Muscle layer of duodenum (tissue), 2 donors: ENCODE results near the gene FADS1.

ENCODE experiments used
- H3K27ac ChIP-seq: one replicate; pipeline ENCODE4 v1.7.0; 2013; ENCODE audit warnings: mild to moderate bottlenecking, low read length
- H3K27me3 ChIP-seq: one replicate; pipeline ENCODE4 v1.7.0; 2013; ENCODE audit warnings: low read depth, mild to moderate bottlenecking, control low read depth, low read length
- H3K36me3 ChIP-seq, 2 donors: one replicate each; pipeline ENCODE4 v1.7.0; 2013; ENCODE audit warnings: low read length in 2 of 2, control low read depth in 1 of 2, mild to moderate bottlenecking in 1 of 2; ENCODE audit not compliant: insufficient read depth in 2 of 2, control insufficient read depth in 1 of 2
- H3K4me1 ChIP-seq, 2 donors: one replicate each; pipeline ENCODE4 v1.7.0; 2013; ENCODE audit warnings: low read length in 2 of 2, mild to moderate bottlenecking in 2 of 2, control low read depth in 1 of 2, moderate library complexity in 1 of 2; ENCODE audit not compliant: insufficient read depth in 2 of 2, control insufficient read depth in 1 of 2
- H3K4me3 ChIP-seq, 2 donors: one replicate each; pipeline ENCODE4 v1.7.0; 2013; ENCODE audit warnings: low read length in 2 of 2, low read depth in 1 of 2, mild to moderate bottlenecking in 1 of 2
- H3K9me3 ChIP-seq, 2 donors: one replicate each; pipeline ENCODE4 v1.7.0; 2013; ENCODE audit warnings: low read length in 2 of 2, control low read depth in 1 of 2, mild to moderate bottlenecking in 1 of 2; ENCODE audit not compliant: control insufficient read depth in 1 of 2
- donor health status: healthy.

FADS1 gene

GRCh38 chr11:61854206-61854895, 37.5 kb upstream of the FADS1 start:
- Histone ChIP-seq H3K9me3 (no peaks in the 10 kb centered on the region), H3K4me3 (no peak overlapping the region), H3K36me3 (peaks cover 6 to 8% of the 10 kb centered on the region in 2 donors), H3K27ac (no peak overlapping the region), H3K27me3 (no peaks in the 10 kb centered on the region), H3K4me1 (no peaks in the 10 kb centered on the region)

DNA sequence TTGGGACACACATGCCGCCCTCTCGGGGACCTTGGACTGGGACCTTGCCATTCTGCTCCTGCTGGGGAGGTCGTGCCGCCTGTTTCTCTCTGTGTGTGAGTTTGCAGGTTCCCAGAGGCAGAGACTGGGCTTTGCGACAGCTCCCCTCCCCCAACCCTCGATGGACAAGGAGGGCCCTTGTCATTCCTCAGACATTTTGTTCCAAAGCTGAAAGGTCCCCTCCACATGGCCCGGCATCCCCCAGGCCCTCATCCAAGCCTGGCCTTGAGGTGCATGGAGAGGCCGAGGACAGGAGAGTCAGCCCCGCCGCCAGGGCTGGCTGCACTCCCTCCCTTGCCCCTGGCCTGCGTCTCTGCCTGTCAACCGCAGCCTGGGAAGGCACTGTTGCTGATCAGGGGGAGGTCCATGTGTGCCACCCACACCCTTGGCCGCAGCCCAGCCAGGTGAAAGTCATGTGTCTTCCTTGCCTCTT, 36.9 kb upstream of the FADS1 start:
- Histone ChIP-seq H3K4me3 (no peak overlapping the region), H3K9me3 (no peaks in the 10 kb centered on the region), H3K27ac (no peak overlapping the region), H3K27me3 (no peaks in the 10 kb centered on the region), H3K4me1 (no peaks in the 10 kb centered on the region), H3K36me3 (peaks cover 6 to 8% of the 10 kb centered on the region in 2 donors)

DNA sequence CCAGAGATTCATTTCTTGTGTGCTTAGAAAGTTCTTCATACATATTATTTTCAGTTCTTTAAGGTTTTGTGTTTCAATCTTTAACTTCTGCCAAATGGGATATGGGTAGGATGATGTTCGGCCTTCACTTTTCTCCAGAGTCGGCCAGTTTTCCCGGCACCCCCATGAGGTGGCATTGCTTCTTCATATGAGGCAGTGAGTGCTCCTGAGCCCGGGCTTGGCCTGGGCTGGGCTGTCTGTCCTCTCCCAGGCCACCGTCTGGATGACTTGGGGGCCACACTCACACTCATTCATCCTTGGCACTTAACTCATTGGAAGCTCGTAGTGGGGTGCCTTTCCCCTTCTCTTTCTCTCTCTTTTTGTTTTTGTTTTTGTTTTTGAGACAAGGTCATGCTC, 35.1 kb upstream of the FADS1 start:
- H3K36me3 ChIP-seq: peaks cover 13 to 15% of the 10 kb centered on the region in 2 donors
- no peak overlapping the region for H3K27ac ChIP-seq
- H3K4me1 ChIP-seq: no peaks in the 10 kb centered on the region
- H3K27me3 ChIP-seq: no peaks in the 10 kb centered on the region
- H3K4me3 ChIP-seq: no peak overlapping the region
- H3K9me3 ChIP-seq: no peaks in the 10 kb centered on the region

GRCh38 chr11:61851113-61851899, 34.5 kb upstream of the FADS1 start:
- Histone ChIP-seq H3K27me3 (no peaks in the 10 kb centered on the region), H3K27ac (no peak overlapping the region), H3K36me3 (peaks cover 13 to 15% of the 10 kb centered on the region in 2 donors), H3K9me3 (no peaks in the 10 kb centered on the region), H3K4me1 (no peaks in the 10 kb centered on the region), H3K4me3 (no peak overlapping the region)

- Histone ChIP-seq H3K4me1 (no peaks in the 10 kb centered on the region), H3K27me3 (no peaks in the 10 kb centered on the region), H3K9me3 (no peaks in the 10 kb centered on the region), H3K27ac (no peak overlapping the region), H3K4me3 (no peak overlapping the region), H3K36me3 (peaks cover 13 to 15% of the 10 kb centered on the region in 2 donors)
Observed at GRCh38 chr11:61850687-61851086, 33.9 kb upstream of the FADS1 start.

DNA sequence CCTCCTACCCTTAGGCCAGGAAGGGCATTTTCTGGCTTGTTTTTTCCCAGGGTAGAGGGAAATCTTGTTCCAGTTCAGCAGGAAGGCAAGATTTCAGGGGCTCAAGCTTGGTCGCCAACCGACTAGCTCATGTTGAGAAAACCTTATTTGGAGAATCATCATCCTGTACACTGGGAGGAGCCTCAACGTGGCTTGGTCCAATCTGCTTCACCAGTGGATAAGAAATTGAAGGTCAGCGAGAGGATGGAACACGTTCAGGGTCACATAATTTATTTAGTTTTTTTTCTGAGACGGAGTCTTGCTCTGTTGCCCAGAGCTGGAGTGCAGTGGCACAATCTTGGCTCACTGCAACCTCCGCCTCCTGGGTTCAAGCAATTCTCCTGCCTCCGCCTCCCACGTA, 31.8 kb upstream of the FADS1 start:
- no peak overlapping the region for H3K27ac ChIP-seq

DNA sequence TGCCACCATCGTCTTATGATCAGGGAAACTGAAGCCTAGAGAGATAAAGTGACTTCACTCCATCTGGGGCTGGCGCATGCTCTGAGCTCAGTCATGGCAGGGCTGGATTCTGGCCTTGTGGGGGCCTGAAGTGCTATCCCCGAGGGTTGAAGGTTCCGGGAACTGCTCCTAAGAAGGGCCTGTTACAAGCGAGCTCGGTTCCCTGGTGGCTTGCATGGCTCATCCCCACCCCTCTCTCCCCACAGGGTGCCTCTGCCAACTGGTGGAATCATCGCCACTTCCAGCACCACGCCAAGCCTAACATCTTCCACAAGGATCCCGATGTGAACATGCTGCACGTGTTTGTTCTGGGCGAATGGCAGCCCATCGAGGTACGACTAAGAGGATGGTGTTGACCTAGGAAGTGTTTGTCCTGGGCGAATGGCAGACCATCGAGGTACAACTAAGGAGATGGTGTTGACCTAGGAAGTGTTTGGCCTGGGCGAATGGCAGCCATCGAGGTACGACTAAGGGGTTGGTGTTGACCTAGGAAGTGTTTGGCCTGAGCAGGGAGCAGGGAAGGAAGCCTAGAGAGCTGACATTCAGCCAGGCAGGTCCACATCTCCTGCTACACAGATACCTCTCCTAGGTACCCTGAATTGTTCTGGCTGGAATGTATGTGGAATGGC, 31.2 kb upstream of the FADS1 start:
- no peak overlapping the region for H3K27ac ChIP-seq
- peaks cover 7 to 13% of the 10 kb centered on the region in 2 donors for H3K36me3 ChIP-seq
- no peaks in the 10 kb centered on the region for H3K4me1 ChIP-seq
- H3K4me3 ChIP-seq: no peak overlapping the region
- H3K27me3 ChIP-seq: no peaks in the 10 kb centered on the region
- no peaks in the 10 kb centered on the region for H3K9me3 ChIP-seq

More for the DNA sequence above, 31.8 kb upstream of the FADS1 start:
- Histone ChIP-seq H3K4me1 (no peaks in the 10 kb centered on the region), H3K36me3 (peaks cover 9 to 13% of the 10 kb centered on the region in 2 donors), H3K27me3 (no peaks in the 10 kb centered on the region), H3K4me3 (no peak overlapping the region), H3K9me3 (no peaks in the 10 kb centered on the region)

DNA sequence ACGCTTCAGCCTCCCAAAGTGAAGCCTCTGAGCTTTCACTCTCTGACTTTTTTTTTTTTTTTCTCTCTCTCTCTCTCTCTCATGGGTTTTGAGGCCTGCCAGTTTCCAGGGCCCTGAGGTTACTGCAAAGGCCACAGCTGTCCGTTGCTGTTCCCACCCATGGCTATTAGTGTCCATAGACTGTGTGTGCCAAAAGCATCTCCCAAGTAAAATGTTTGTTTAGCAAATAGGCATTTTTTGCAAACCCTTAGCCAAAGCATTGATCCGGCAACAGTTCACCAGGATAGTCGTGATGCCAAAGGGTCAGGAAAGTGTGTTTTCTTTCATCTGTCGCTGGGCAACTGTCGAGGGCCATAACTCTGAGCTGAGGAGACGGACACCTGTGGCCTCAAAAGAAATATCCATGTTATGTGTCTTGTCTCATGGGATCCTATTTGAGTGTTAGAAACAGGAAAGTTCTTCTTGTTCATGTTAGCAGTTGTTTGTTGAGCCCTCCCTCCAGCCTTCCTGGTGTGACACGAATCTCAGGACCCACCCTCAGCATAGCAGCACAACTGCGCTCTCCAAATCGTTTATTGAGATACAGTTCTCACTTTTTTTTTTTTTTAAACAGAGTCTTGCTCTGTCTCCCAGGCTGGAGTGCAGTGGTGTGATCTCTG, 29.7 kb upstream of the FADS1 start:
- Histone ChIP-seq H3K4me3 (no peak overlapping the region), H3K36me3 (peaks cover 13 to 20% of the 10 kb centered on the region in 2 donors), H3K4me1 (no peaks in the 10 kb centered on the region), H3K27ac (no peak overlapping the region), H3K9me3 (no peaks in the 10 kb centered on the region), H3K27me3 (no peaks in the 10 kb centered on the region)

- Histone ChIP-seq H3K9me3 (no peaks in the 10 kb centered on the region), H3K4me1 (no peaks in the 10 kb centered on the region), H3K27me3 (no peaks in the 10 kb centered on the region), H3K27ac (no peak overlapping the region), H3K36me3 (peaks cover 13 to 27% of the 10 kb centered on the region in 2 donors), H3K4me3 (no peak overlapping the region)
Observed at GRCh38 chr11:61844909-61845565, 28.2 kb upstream of the FADS1 start.

DNA sequence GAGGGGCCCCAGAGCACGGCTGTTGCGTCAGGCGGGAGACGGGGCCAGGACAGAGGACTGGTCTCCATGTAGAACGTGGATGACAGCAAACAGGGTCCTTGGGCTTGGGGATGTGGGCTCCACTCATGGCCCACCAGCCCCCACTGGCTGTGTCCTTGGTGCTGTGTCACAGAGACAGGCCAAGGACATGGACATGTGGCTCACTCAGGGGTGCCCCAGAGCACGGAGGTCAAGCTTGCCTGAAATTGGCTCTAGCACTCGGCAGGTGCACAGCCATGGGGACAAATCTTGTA, 25.7 kb upstream of the FADS1 start:
- Histone ChIP-seq H3K4me1 (no peaks in the 10 kb centered on the region), H3K9me3 (no peaks in the 10 kb centered on the region), H3K36me3 (peaks cover 7 to 20% of the 10 kb centered on the region in 2 donors), H3K27me3 (no peaks in the 10 kb centered on the region), H3K27ac (no peak overlapping the region), H3K4me3 (no peak overlapping the region)
